CD4-positive, alpha-beta T cell treated with Interleukin-6 at 100 ng/mL for 8 hours (primary cell): ENCODE data around the gene KIN.
"Not testable (repeated sequence)": the region's sequence is repeated elsewhere in the genome, so short reads cannot be mapped to it uniquely, and the experiment has no call there.

Experiments
- DNase-seq: peaks from one replicate; pipeline ENCODE4 v3.0.0-alpha.2; 2020; ENCODE audit warnings: mixed read lengths, low spot score

KIN gene

DNA sequence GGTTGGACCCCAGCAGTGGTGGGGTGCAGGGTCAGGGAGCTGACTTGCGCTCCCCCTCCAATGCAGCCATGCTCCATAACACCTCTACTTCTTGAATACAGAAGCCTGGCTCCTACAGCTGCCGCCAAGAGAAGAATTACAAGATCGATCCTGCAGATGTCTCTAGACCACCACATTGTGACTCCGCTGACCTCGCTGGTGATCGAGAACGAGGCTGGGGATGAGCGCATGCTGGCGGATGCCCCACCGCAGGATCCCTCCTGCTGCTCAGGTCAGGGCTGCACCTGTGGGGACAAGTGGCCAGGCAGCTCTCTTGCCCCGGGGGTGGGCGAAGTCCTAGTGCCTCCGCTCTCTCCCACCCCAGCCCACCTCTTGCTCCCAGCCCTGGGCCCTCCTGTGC, 53.0 kb downstream of the KIN start:
- DNase-seq, result no peak

DNA sequence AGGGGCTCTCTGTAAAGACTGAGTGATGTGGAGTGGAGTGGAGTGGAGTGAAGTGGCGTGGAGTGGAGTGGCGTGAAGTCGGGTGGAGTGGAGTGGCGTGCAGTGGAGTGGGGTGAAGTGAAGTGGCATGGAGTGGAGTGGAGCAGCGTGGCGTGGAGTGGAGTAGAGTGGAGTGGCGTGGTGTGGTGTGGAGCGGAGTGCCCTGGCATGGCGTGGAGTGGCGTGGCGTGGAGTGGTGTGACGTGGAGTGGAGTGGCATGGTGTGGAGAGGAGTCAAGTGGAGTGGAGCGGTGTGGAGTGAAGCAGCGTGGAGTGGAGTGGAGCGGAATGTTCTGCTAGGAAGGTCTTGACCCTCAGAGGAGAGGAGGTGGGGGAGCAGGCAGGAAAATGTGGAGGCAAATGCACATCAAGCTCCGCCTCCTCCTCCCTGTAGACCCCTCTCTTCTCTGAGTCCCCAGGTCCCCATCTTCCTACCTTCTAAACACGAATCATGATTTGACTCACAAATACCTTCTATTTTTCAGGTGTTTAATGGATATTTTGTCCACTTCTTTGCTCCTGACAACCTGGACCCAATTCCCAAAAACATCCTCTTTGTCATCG, 64.8 kb downstream of the KIN start:
- no peak for DNase-seq

DNA sequence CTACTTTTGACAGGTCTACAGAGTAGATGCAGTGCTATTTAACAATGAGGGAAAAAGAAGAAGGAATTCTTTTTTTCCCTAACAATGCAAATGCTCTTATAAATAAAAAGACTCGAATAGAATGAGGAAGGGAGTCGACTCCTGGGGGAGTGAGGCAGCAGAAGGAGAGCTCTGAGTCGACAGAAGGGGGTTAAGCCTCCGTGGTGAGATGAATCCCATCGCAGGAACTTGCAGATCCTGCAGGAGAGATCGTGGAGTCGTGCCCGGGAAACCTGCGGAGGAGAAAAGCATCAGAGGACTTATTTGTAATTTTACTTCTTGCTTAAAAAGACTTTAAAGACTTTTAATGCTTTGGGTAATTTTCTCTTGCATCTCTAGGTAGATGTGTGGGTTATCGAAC, 67.3 kb downstream of the KIN start:
- no peak for DNase-seq

DNA sequence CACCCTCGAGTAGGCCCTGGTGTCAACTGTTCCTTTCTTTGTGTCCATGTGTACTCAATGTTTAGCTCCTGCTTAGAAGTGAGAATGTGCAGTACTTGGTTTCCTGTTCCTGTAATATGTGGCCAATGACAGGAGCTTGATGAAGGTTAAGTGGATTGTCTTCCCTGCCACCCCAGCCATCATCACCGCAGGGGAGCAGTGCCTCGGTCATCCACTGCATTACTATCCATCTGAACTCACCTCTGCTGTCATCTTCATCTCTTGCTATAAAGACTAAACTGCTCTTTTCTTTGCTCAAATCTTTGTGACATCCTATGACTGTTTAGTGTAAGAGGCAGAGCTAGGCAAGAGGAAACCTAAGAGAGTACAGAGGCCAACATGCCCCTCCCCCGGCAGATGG, 69.1 kb downstream of the KIN start:
- DNase-seq, result no peak

DNA sequence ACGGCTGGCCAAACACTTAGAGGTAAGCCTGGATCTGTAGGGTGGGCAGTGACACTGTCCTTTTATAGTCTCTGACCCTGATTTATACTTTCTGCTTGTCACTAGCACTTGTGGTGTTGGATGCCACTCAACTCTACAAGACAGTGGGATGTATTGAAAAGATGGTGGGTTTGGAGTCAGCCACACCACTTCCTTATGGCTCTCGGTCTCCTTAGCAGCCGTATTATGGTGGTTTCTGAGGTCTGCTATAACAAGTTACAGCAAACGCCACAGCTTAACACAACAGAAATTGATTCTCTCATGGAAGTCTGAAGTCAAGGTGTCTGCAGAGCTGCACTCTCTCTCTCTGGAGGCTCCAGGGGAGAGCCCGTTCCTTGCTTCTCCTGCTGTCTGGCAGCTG, 70.0 kb downstream of the KIN start:
- DNase-seq, result no peak

DNA sequence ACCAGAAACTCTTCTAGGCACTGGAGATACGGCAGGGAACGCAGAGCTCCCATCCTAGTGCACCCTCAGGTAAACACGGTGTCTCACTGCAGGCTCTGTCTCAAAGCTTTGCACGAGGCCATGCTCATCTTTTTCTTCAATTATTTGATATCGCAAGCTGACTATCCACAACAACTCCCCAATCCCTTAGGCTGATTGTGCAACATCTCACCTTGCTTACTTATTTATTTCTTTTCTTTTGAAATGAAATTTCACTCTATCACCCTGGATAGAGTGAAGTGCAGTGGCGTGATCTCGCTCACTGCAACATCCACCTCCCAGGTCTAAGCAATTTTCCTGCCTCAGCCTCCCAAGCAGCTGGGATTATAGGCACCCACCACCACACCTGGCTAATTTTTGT, 72.3 kb downstream of the KIN start:
- DNase-seq, result no peak

DNA sequence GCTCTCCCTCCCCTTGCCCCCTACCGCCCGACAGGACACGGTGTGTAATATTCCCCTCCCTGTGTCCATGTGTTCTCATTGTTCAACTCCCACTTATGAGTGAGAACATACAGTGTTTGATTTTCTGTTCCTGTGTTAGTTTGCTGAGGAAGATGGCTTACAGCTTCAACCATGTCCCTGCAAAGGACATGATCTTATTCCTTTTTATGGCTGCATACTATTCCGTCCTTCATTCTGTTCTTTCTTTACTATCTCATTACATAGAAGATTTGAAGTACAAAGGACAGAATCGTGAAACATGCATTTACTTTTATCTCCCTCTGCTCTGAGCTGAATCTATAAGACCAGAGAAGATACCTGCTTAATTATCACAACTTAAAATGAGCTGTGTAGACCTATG, 76.7 kb downstream of the KIN start:
- DNase-seq, result not testable (repeated sequence)

DNA sequence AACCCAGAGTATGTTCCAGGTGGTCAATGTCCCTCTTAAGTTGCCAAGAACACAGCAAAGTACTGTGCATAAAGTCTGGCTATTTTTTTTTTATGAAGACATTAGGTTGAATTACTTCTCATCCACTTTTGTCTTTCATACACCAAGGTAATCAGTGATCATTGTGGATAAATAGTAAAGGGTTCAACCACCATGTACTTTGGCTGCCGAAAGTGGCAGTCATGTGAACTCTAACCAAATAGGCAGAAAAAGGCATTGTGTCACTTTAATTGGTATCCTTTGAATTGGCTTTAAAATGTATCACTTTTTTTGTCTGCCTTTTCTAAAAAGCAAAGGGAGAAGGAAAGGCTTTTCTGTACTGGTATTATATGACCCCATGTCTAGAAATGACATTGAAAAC, 77.3 kb downstream of the KIN start:
- no peak for DNase-seq

DNA sequence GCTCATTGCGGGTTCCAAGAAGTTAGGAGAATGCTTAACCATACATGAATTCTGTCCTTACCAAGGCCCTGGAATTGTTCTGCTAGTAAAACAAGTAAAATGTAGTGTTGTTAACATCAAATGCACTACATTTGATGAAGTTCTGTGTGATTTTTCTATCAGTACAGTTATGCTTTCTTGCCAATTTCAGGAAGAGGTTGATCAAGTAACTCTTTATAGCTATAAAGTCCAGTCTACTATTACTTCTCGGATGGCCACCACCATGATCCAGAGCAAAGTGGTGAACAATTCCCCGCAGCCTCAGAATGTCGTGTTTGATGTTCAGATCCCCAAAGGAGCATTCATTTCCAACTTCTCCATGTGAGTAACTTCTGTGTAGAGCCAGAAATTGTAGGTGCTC, 79.0 kb downstream of the KIN start:
- no peak for DNase-seq

DNA sequence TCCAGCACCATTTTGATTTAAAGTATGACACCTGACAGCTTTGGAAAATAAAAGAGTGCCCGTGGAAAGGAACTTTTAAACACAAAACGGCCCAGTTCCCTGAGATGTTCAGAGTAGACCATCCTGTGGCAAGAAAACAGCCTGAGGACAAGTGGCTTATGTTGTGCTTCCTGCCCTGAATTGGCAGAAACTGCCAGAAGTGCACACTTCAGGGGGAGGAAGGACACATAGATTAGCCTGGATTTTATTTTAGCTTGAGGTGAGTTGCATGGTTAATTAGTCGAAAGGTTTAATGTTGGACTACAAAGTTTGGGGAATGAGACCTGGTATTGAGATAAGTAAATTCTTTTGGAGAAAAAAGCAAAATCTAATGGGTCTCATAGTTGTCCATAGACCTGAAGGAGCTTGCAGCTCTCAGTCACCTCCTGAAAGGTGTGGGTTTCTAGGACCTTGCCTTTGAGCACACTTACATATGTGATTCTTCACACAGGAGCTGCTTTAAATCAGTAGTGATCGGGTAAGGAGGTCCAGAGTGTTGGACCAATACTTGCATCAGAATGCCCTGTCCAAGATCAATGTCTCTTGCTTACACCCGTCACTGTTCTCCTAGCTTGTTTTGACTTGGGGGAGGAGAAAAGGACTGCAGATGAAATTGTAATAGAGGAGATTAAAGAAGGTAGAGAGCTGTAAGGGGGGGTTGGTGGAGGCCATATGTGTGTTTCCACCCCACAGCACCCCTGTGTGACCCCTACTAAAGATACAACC, 79.8 kb downstream of the KIN start:
- DNase-seq, result no peak

DNA sequence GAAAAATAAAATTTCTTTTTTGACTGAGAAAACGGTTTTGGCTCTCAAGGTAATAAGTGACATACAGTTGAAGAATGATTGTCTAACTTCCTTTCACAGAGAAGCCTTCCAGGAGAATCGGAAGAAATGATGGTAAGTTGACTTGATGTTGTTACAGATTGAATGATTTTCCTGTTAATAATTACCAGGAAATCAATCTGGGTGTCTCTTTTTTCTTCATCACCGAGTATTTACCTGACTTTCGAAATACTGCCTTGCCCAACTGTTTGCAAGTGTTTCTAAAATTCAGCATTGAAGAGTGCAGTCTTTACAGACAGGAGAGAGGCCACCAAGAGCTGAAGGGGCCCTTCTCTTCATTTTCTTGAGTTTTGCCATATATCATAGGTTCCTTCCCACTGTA, 80.7 kb downstream of the KIN start:
- no peak for DNase-seq

DNA sequence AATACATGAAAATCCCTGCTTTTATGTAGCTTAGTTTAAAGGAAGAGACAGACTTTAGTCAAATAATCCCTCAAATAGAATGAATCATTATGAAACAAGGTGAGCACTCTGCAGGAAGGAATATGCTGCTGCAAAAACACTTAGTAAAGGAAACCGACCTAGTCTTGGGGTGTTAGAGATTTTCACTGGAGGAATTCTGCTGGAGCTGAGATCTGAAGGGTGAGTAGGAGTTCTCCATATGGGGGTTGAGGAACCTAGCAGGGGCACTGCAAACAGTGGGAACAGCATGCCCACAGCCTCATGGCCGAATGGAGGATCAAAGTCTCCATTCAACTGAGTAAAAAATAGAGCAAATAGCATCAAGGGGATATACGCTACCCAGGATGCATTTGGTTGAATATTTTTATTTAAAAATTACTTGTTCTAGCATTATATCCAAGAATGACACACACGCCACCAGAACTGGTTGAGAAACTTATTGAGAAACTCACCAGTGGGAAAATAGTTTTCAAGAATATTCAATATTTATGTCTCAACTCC, 81.2 kb downstream of the KIN start:
- no peak for DNase-seq

DNA sequence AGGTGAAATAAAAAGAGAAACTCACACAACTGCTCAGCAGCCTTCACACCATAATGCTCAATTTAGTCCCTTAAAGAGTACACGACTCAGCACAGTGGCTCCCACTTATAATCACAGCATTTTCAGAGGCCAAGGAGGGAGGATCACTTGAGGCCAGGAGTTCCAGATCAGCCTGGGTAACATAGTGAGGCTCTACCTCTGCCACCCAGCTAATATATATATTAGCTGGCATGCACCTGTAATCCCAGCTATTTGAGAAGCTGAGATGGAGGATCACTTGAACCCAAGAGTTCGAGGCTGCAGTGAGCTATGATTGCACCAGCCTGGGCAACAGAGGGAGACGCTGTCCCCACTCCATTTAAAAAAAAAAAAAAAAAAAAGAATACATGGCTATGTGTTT, 82.5 kb downstream of the KIN start:
- no peak for DNase-seq

DNA sequence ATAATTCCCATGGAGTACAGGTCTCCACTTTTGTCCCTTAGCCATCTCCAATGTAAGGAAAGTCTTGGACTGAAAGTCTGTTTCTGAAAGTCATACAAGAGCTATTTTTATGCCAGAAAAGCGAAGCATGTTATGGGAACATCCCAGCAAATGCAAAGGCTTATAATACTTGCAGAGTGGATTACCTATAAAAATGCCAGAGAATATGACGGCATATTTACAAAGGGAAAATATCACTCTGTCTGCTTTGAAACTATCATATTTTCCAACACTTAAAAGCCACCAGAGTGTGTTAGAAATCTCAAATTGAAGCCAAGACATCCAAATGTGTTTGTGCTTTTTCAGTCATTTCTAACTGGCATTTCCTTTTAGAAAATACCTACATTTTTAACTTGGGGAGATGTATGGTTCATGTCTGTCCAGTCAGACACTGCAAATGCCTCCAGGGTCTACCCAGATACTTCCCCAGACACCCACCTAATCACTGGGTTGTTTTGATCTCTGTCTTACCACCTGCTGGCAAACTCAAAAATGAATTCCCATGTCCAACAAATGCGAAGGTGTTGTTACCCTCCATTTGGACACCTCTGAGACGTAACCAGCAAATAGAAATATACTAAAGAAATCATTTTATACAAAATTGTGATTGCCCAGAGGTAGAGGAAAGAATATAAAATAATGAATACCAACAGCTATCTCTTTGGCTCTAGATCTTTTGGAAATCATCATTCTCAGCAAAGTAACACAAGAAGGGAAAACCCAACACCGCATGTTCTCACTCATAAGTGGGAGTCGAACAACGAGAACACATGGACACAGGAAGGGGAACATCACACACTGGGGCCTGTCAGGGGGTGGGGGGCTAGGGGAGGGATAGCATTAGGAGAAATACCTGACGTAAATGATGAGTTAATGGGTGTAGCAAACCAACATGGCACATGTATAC, 83.4 kb downstream of the KIN start:
- DNase-seq, result no peak

DNA sequence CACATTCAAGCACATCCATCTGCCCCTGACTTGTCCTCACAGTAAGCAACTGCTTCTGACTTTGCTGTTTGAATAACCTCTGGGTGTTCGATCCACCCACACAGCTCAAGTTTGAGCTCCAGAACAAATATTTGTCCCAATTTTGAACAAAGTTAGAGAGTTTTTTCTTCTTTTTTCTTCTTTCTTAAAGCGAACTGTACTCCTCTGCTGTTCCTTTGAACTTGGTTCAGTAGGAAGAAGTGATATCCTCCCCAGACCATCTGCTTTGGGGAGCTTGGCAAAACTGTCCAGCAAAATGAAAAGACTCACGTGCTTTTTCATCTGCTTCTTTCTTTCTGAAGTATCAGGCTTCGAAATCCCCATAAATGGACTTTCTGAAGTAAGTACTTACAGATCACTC, 84.7 kb downstream of the KIN start, which contains the start of gene ITIH2:
Gene ITIH2 (plus strand): TSS at position 177 of the 400 bp plus-strand sequence. CDS start 119 bp downstream, at position 296.
- no peak for DNase-seq

DNA sequence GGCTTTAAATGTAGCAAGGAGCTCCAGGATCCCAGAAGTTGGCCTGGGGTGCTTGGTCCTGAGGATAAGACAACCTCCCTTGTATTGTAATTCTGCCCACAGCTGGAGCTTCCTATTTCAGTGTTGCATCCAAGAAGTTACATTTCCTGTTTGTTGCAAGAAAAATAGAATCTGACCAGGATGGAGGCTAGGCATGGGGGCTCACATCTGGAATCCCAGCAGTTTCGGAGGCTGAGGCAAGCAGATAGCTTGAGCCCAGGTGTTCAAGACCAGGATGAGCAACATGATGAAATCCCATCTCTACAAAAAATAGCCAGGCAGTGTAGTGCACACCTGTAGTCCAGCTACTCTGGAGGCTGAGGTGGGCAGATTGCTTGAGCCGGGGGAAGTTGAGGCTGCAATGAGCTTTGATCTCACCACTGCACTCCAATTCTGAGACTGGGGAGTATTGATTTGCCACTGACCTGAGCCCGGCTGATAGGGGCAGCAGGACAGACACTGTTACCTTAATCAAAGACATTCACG, 85.4 kb downstream of the KIN start:
- no peak for DNase-seq

DNA sequence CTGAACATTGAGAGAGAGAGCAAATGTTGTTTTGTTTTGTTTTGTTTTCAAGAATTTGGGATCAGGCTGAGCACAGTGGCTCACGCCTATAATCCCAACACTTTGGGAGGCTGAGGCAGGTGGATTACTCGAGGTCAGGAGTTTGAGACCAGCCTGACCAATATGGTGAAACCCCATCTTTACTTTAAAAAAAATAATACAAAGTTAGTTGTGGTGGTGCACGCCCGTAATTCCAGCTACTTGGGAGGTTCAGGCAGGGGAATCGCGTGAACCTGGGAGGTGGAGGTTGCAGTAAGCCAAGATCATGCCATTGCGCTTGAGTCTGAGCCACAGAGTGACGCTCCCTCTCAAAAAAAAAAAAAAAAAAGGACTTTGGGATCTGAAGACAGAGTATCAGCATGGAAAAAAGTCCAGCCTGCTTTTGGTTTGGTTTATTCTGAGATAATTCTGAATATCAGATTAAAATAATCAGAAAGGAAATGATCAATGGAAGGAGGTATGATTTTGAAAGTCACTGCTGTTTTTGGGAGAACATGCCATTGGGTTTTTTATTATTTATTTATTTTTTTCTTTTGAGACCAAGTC, 86.5 kb downstream of the KIN start:
- DNase-seq, result no peak
